Measurements from ENCODE around the gene HPGD. TPM values are rescaled to one million over a fixed set of nuclear protein-coding genes. Genes with fewer than 3 reads are reported as not detected.

HPGD gene
- polyA plus RNA-seq, 6 donors from 2014 or later: 0.26 to 0.73 (median 0.53) TPM; not detected in 3

- Mint-ChIP-seq H3K9me3 (no peaks in the 10 kb centered on the region), H3K27ac (no peak overlapping the region), H3K4me3 (no peak overlapping the region), H3K27me3 (peaks cover 21 to 41% (median 33%) of the 10 kb centered on the region in 3 donors), H3K4me1 (peaks cover 9 to 22% (median 13%) of the 10 kb centered on the region in 3 donors), H3K36me3 (no peaks in the 10 kb centered on the region)
- DNase-seq (no peak), ATAC-seq (ENCODE audit: low read depth in 2 of 2) (no peak)
Observed at GRCh38 chr4:174520660-174521059, 1.6 kb downstream of the HPGD start.

- H3K4me3 Mint-ChIP-seq: no peak overlapping the region
- H3K27me3 Mint-ChIP-seq: peaks cover 4 to 13% (median 8%) of the 10 kb centered on the region in 3 donors
- ATAC-seq (ENCODE audit: low read depth in 2 of 2): no peak
- H3K36me3 Mint-ChIP-seq: no peaks in the 10 kb centered on the region
- H3K9me3 Mint-ChIP-seq: no peaks in the 10 kb centered on the region
- H3K4me1 Mint-ChIP-seq: peaks cover 7 to 11% (median 10%) of the 10 kb centered on the region in 3 donors
- no peak overlapping the region for H3K27ac Mint-ChIP-seq
- DNase-seq: no peak
Observed at GRCh38 chr4:174517502-174518445, 4.5 kb downstream of the HPGD start.

- H3K4me3 Mint-ChIP-seq: no peak overlapping the region
- no peaks in the 10 kb centered on the region for H3K36me3 Mint-ChIP-seq
- H3K27me3 Mint-ChIP-seq: peaks cover 0 to 9% (median 4%) of the 10 kb centered on the region in 3 donors
- no peak for DNase-seq
- no peak overlapping the region for H3K27ac Mint-ChIP-seq
- peaks cover 1 to 4% (median 2%) of the 10 kb centered on the region in 3 donors for H3K4me1 Mint-ChIP-seq
- ATAC-seq (ENCODE audit: low read depth in 2 of 2): no peak
- H3K9me3 Mint-ChIP-seq: no peaks in the 10 kb centered on the region
Observed at GRCh38 chr4:174516794-174517193, 5.5 kb downstream of the HPGD start.

- no peaks in the 10 kb centered on the region for H3K36me3 Mint-ChIP-seq
- H3K4me1 Mint-ChIP-seq: no peaks in the 10 kb centered on the region
- no peak overlapping the region for H3K4me3 Mint-ChIP-seq
- H3K27me3 Mint-ChIP-seq: peaks cover 0 to 9% (median 4%) of the 10 kb centered on the region in 3 donors
- DNase-seq (no peak), ATAC-seq (ENCODE audit: low read depth in 2 of 2) (no peak)
- no peak overlapping the region for H3K27ac Mint-ChIP-seq
- no peaks in the 10 kb centered on the region for H3K9me3 Mint-ChIP-seq
Observed at GRCh38 chr4:174516345-174516744, 5.9 kb downstream of the HPGD start.

- H3K4me1 Mint-ChIP-seq: no peaks in the 10 kb centered on the region
- H3K4me3 Mint-ChIP-seq: no peak overlapping the region
- H3K27ac Mint-ChIP-seq: no peak overlapping the region
- H3K36me3 Mint-ChIP-seq: no peaks in the 10 kb centered on the region
- DNase-seq (no peak), ATAC-seq (ENCODE audit: low read depth in 2 of 2) (no peak)
- H3K27me3 Mint-ChIP-seq: no peaks in the 10 kb centered on the region
- H3K9me3 Mint-ChIP-seq: no peaks in the 10 kb centered on the region
Observed at GRCh38 chr4:174512745-174513144, 9.5 kb downstream of the HPGD start.

GRCh38 chr4:174505892-174506291, 16.4 kb downstream of the HPGD start:
- Mint-ChIP-seq H3K9me3 (no peaks in the 10 kb centered on the region), H3K4me3 (no peak overlapping the region), H3K4me1 (no peaks in the 10 kb centered on the region), H3K36me3 (no peaks in the 10 kb centered on the region), H3K27ac (no peak overlapping the region), H3K27me3 (peaks cover 0 to 7% (median 0%) of the 10 kb centered on the region in 3 donors)
- DNase-seq (no peak), ATAC-seq (ENCODE audit: low read depth in 2 of 2) (no peak)

GRCh38 chr4:174505007-174505406, 17.3 kb downstream of the HPGD start:
- Mint-ChIP-seq H3K9me3 (no peaks in the 10 kb centered on the region), H3K27me3 (peaks cover 0 to 7% (median 0%) of the 10 kb centered on the region in 3 donors), H3K4me1 (no peaks in the 10 kb centered on the region), H3K36me3 (no peaks in the 10 kb centered on the region), H3K27ac (no peak overlapping the region), H3K4me3 (no peak overlapping the region)
- DNase-seq: no peak
- no peak for ATAC-seq (ENCODE audit: low read depth in 2 of 2)

GRCh38 chr4:174503079-174503715, 19.1 kb downstream of the HPGD start:
- ATAC-seq (ENCODE audit: low read depth in 2 of 2): no peak
- H3K4me3 Mint-ChIP-seq: no peak overlapping the region
- DNase-seq: no peak
- no peaks in the 10 kb centered on the region for H3K4me1 Mint-ChIP-seq
- no peaks in the 10 kb centered on the region for H3K9me3 Mint-ChIP-seq
- no peaks in the 10 kb centered on the region for H3K36me3 Mint-ChIP-seq
- H3K27me3 Mint-ChIP-seq: peaks cover 0 to 7% (median 0%) of the 10 kb centered on the region in 3 donors
- H3K27ac Mint-ChIP-seq: no peak overlapping the region

- Mint-ChIP-seq H3K27ac (no peak overlapping the region), H3K4me3 (no peak overlapping the region), H3K4me1 (peaks cover 0 to 2% (median 0%) of the 10 kb centered on the region in 3 donors), H3K36me3 (no peaks in the 10 kb centered on the region), H3K9me3 (no peaks in the 10 kb centered on the region), H3K27me3 (no peaks in the 10 kb centered on the region)
- DNase-seq (no peak), ATAC-seq (ENCODE audit: low read depth in 2 of 2) (no peak)
Observed at GRCh38 chr4:174496631-174497432, 25.5 kb downstream of the HPGD start.

GRCh38 chr4:174495626-174496025, 26.7 kb downstream of the HPGD start:
- DNase-seq: no peak
- Mint-ChIP-seq H3K4me1 (peaks cover 0 to 2% (median 0%) of the 10 kb centered on the region in 3 donors), H3K27me3 (no peaks in the 10 kb centered on the region), H3K9me3 (no peaks in the 10 kb centered on the region), H3K27ac (no peak overlapping the region), H3K36me3 (no peaks in the 10 kb centered on the region), H3K4me3 (no peak overlapping the region)
- no peak for ATAC-seq (ENCODE audit: low read depth in 2 of 2)

- ATAC-seq (ENCODE audit: low read depth in 2 of 2): no peak
- H3K9me3 Mint-ChIP-seq: no peaks in the 10 kb centered on the region
- H3K4me3 Mint-ChIP-seq: no peak overlapping the region
- H3K4me1 Mint-ChIP-seq: peaks cover 0 to 2% (median 0%) of the 10 kb centered on the region in 3 donors
- DNase-seq: no peak
- H3K36me3 Mint-ChIP-seq: no peaks in the 10 kb centered on the region
- no peak overlapping the region for H3K27ac Mint-ChIP-seq
- no peaks in the 10 kb centered on the region for H3K27me3 Mint-ChIP-seq
Observed at GRCh38 chr4:174494726-174495125, 27.6 kb downstream of the HPGD start.

- Mint-ChIP-seq H3K36me3 (no peaks in the 10 kb centered on the region), H3K9me3 (no peaks in the 10 kb centered on the region), H3K27me3 (no peaks in the 10 kb centered on the region), H3K4me3 (no peak overlapping the region), H3K4me1 (peaks cover 0 to 2% (median 0%) of the 10 kb centered on the region in 3 donors), H3K27ac (no peak overlapping the region)
- ATAC-seq (ENCODE audit: low read depth in 2 of 2): no peak
- DNase-seq: no peak
Observed at GRCh38 chr4:174494146-174494545, 28.1 kb downstream of the HPGD start.

- H3K4me3 Mint-ChIP-seq: no peak overlapping the region
Observed at GRCh38 chr4:174490451-174490961, 31.8 kb downstream of the HPGD start.

More at GRCh38 chr4:174490451-174490961, 31.8 kb downstream of the HPGD start:
- H3K36me3 Mint-ChIP-seq: no peaks in the 10 kb centered on the region
- H3K9me3 Mint-ChIP-seq: no peaks in the 10 kb centered on the region
- no peak for DNase-seq
- no peak overlapping the region for H3K27ac Mint-ChIP-seq
- H3K27me3 Mint-ChIP-seq: no peaks in the 10 kb centered on the region
- H3K4me1 Mint-ChIP-seq: no peaks in the 10 kb centered on the region
- no peak for ATAC-seq (ENCODE audit: low read depth in 2 of 2)
